Limb (tissue), 2 donors: ENCODE measurements around the gene PHACTR1.
"Not testable (repeated sequence)": the region's sequence is repeated elsewhere in the genome, so short reads cannot be mapped to it uniquely, and the experiment has no call there.

Source experiments
- DNase-seq, 2 donors: peaks; one replicate each; pipeline ENCODE4 v3.0.0-alpha.2; 2016; ENCODE audit errors: extremely low spot score in 2 of 2

Gene PHACTR1

GRCh38 chr6:12898603-12899002 is 182.0 kb downstream of the PHACTR1 start:
- DNase-seq: no peak

GRCh38 chr6:12899046-12899833 is 182.7 kb downstream of the PHACTR1 start:
- no peak for DNase-seq

GRCh38 chr6:12903246-12903645 is 186.7 kb downstream of the PHACTR1 start:
- DNase-seq: no peak

- no peak for DNase-seq
These were observed 193.3 kb downstream of the PHACTR1 start for GRCh38 chr6:12909833-12910232.

GRCh38 chr6:12911427-12911826 is 194.9 kb downstream of the PHACTR1 start:
- DNase-seq: peak in 1 of 2 donors; percentile 72

- DNase-seq: no peak
These were observed 196.6 kb downstream of the PHACTR1 start for GRCh38 chr6:12913201-12913600.

GRCh38 chr6:12916006-12916405 is 199.4 kb downstream of the PHACTR1 start:
- no peak for DNase-seq

- no peak for DNase-seq
These were observed 200.0 kb downstream of the PHACTR1 start for GRCh38 chr6:12916420-12917136.

GRCh38 chr6:12921467-12921866 is 204.9 kb downstream of the PHACTR1 start:
- no peak for DNase-seq

- DNase-seq: no peak
These were observed 207.2 kb downstream of the PHACTR1 start for GRCh38 chr6:12923644-12924235.

GRCh38 chr6:12924911-12925310 is 208.3 kb downstream of the PHACTR1 start:
- DNase-seq: no peak

- no peak for DNase-seq
These were observed 211.2 kb downstream of the PHACTR1 start for GRCh38 chr6:12927746-12928145.

GRCh38 chr6:12929678-12930077 is 213.1 kb downstream of the PHACTR1 start:
- DNase-seq: no peak

GRCh38 chr6:12931639-12932038 is 215.1 kb downstream of the PHACTR1 start:
- no peak for DNase-seq

- DNase-seq: no peak
These were observed 219.1 kb downstream of the PHACTR1 start for GRCh38 chr6:12935637-12936036.

- DNase-seq: no peak
These were observed 221.4 kb downstream of the PHACTR1 start for GRCh38 chr6:12937971-12938370.

GRCh38 chr6:12939314-12939713 is 222.7 kb downstream of the PHACTR1 start:
- DNase-seq: no peak

- DNase-seq: no peak
These were observed 224.9 kb downstream of the PHACTR1 start for GRCh38 chr6:12941422-12941821.

- DNase-seq: no peak
These were observed 227.0 kb downstream of the PHACTR1 start for GRCh38 chr6:12943549-12943948.

GRCh38 chr6:12944001-12944400 is 227.4 kb downstream of the PHACTR1 start:
- no peak for DNase-seq

- DNase-seq: not testable (repeated sequence)
These were observed 228.0 kb downstream of the PHACTR1 start for GRCh38 chr6:12944528-12944927.

- no peak for DNase-seq
These were observed 230.7 kb downstream of the PHACTR1 start for GRCh38 chr6:12947151-12947871.
